Hepatocyte (in vitro differentiated cells): ENCODE data around the gene GBE1.

ENCODE experiments used
- CTCF ChIP-seq: fragments of 200-600 bp; sonication (generic); IDR thresholded peaks from 2 replicates; pipeline ENCODE4 v1.5.1; 2016; ENCODE audit warnings: antibody characterized with exemption, mild to moderate bottlenecking; ENCODE audit not compliant: poor library complexity
- EZH2 ChIP-seq: fragments of 200-600 bp; sonication (generic); IDR thresholded peaks from 2 replicates; pipeline ENCODE4 v1.6.1; 2016; ENCODE audit warnings: antibody characterized with exemption, mild to moderate bottlenecking, borderline replicate concordance
- EZH2phosphoT487 ChIP-seq: fragments of 200-600 bp; sonication (generic); IDR thresholded peaks from one replicate; pipeline ENCODE4 v1.6.1; 2018; ENCODE audit warnings: antibody characterized with exemption, mild to moderate bottlenecking, low read depth, moderate library complexity; ENCODE audit not compliant: unreplicated experiment, severe bottlenecking

GRCh38 chr3:81531263-81531662 is 230.2 kb downstream of the GBE1 start:
- TF ChIP-seq CTCF: no peak
- TF ChIP-seq EZH2phosphoT487: no peak
- TF ChIP-seq EZH2: no peak
